Measurements from ENCODE around the gene ADAMTS2. TPM values are rescaled to one million over a fixed set of nuclear protein-coding genes. Genes with fewer than 3 reads are reported as not detected.

Gene ADAMTS2
- total and polyA plus RNA-seq, 2 donors (not counting 3 experiments of a cell fraction or from before 2014, with no cell fraction given): not detected

GRCh38 chr5:179322071-179323025 is 22.9 kb downstream of the ADAMTS2 start:
- Histone ChIP-seq H3K9ac (replicated peaks; ENCODE audit: extremely low read depth, insufficient read depth, low read length) (no peak overlapping the region), H4K20me1 (replicated peaks; ENCODE audit: control insufficient read depth, extremely low read depth, insufficient read depth, low read length) (no peaks in the 10 kb centered on the region), H3K9me3 (replicated peaks; ENCODE audit: control insufficient read depth, insufficient read depth, low read length) (peaks cover 1% of the 10 kb centered on the region), H3K79me2 (ENCODE audit: control insufficient read depth, insufficient read depth, low read length) (no peaks in the 10 kb centered on the region), H3K9me1 (replicated peaks; ENCODE audit: control insufficient read depth, extremely low read depth, insufficient read depth, low read length) (no peaks in the 10 kb centered on the region), H3K27me3 (ENCODE audit: control insufficient read depth in 2 of 2, insufficient read depth in 2 of 2, low read length in 2 of 2) (no peaks in the 10 kb centered on the region), H3K4me2 (ENCODE audit: insufficient read depth, low read length) (no peak overlapping the region), H2AFZ (ENCODE audit: low read depth, low read length) (no peak overlapping the region), H3K27ac (ENCODE audit: insufficient read depth, low read depth, low read length) (no peak overlapping the region), H3K4me1 (ENCODE audit: control insufficient read depth, extremely low read depth, insufficient read depth, low read length) (no peaks in the 10 kb centered on the region), H3K4me3 (replicated peaks in 1 of 3; ENCODE audit: insufficient read depth in 1 of 3, low read depth in 1 of 3, low read length in 3 of 3) (no peak overlapping the region), H3K36me3 (ENCODE audit: control insufficient read depth in 2 of 2, extremely low read depth in 1 of 2, insufficient read depth in 2 of 2, low read length in 2 of 2) (no peaks in the 10 kb centered on the region)
- ChIA-PET CTCF (no interaction called here), POLR2A (no interaction called here)
- TF ChIP-seq POLR2AphosphoS5 (IDR thresholded peaks at IDR 0.05; ENCODE audit: insufficient read depth, low read depth, low read length): no peak
- no peak for TF ChIP-seq MAX (IDR thresholded peaks at IDR 0.05; ENCODE audit: insufficient read depth, insufficient read length)
- no peak for TF ChIP-seq MYC (IDR thresholded peaks at IDR 0.05; ENCODE audit: low read depth, low read length)
- no peak for TF ChIP-seq GATA2 (IDR thresholded peaks at IDR 0.05; ENCODE audit: insufficient read depth, insufficient read length, low read depth, low read length)
- TF ChIP-seq FOS (IDR thresholded peaks at IDR 0.05; ENCODE audit: borderline replicate concordance, insufficient read depth, low read length): no peak
- no peak for TF ChIP-seq CTCF (IDR thresholded peaks at IDR 0.05; ENCODE audit: extremely low read depth in 1 of 2, insufficient read depth in 1 of 2, low read depth in 1 of 2, low read length in 2 of 2)
- no peak for TF ChIP-seq JUN (IDR thresholded peaks at IDR 0.05; ENCODE audit: borderline replicate concordance, insufficient read depth, insufficient read length, low read depth)
- no peak for TF ChIP-seq EZH2 (IDR thresholded peaks at IDR 0.05; ENCODE audit: borderline replicate concordance, low read depth, low read length, severe bottlenecking)
- no peak for TF ChIP-seq POLR2A (IDR thresholded peaks at IDR 0.05; ENCODE audit: low read depth, low read length)
- FAIRE-seq (no peak), DNase-seq (ENCODE audit: low read depth, low spot score) (no peak)
- intact Hi-C loops (cut with micrococcal nuclease) (no loop called here), dilution Hi-C loops (cut with MboI; ENCODE audit: extremely low pct_ligation_motif_present, low sequenced_read_pairs) (no loop called here)
- no TSS peak for BruUV-seq (replicated peaks)
